Neuronal stem cell (in vitro differentiated cells): ENCODE data around the gene LRPAP1.

Experiments
- DNase-seq: peaks from one replicate; pipeline ENCODE4 v3.0.0-alpha.2; 2013; ENCODE audit warnings: low spot score
- H2AFZ ChIP-seq: one replicate; pipeline ENCODE4 v1.6.1; 2013; ENCODE audit warnings: mild to moderate bottlenecking, low read length, inconsistent platforms
- H2AK5ac ChIP-seq: 2 replicates; pipeline ENCODE4 v1.6.1; 2013; ENCODE audit warnings: low read depth, mild to moderate bottlenecking, inconsistent platforms, low read length, moderate library complexity, mixed read lengths
- H2BK120ac ChIP-seq: 2 replicates; pipeline ENCODE4 v1.6.1; 2013; ENCODE audit warnings: low read depth, mild to moderate bottlenecking, inconsistent platforms, low read length, moderate library complexity, mixed read lengths
- H2BK12ac ChIP-seq: one replicate; pipeline ENCODE4 v1.6.1; 2013; ENCODE audit warnings: low read length, inconsistent platforms
- H2BK15ac ChIP-seq: 2 replicates; pipeline ENCODE4 v1.6.1; 2013; ENCODE audit warnings: mild to moderate bottlenecking, low read length, inconsistent platforms, mixed read lengths
- H2BK5ac ChIP-seq: one replicate; pipeline ENCODE4 v1.6.1; 2013; ENCODE audit warnings: inconsistent platforms, mild to moderate bottlenecking, low read length, moderate library complexity
- H3K14ac ChIP-seq: one replicate; pipeline ENCODE4 v1.6.1; 2013; ENCODE audit warnings: low read length, inconsistent platforms
- H3K18ac ChIP-seq: 2 replicates; pipeline ENCODE4 v1.6.1; 2013; ENCODE audit warnings: low read length, inconsistent platforms
- H3K23ac ChIP-seq: 2 replicates; pipeline ENCODE4 v1.6.1; 2013; ENCODE audit warnings: low read depth, mild to moderate bottlenecking, mixed read lengths, low read length, inconsistent platforms; ENCODE audit not compliant: poor library complexity
- H3K27ac ChIP-seq: replicated peaks from 3 replicates; pipeline ENCODE4 v1.5.1; 2013; ENCODE audit warnings: low read length, inconsistent platforms
- H3K27me3 ChIP-seq, 3 experiments: 2 replicates each; pipeline ENCODE4 v1.6.1; 2013; ENCODE audit warnings: low read length in 3 of 3, mild to moderate bottlenecking in 2 of 3, inconsistent platforms in 1 of 3, low read depth in 1 of 3, mixed read lengths in 1 of 3, moderate library complexity in 1 of 3; ENCODE audit not compliant: control insufficient read depth in 3 of 3, insufficient read depth in 3 of 3
- H3K36me3 ChIP-seq, 2 donors: replicated peaks in 1 of 2; 2 replicates each; pipeline ENCODE4 v1.6.1; 2013; ENCODE audit warnings: low read length in 2 of 2; ENCODE audit not compliant: control insufficient read depth in 2 of 2, insufficient read depth in 2 of 2
- H3K4ac ChIP-seq: 2 replicates; pipeline ENCODE4 v1.6.1; 2013; ENCODE audit warnings: inconsistent platforms, mild to moderate bottlenecking, low read length, moderate library complexity
- H3K4me1 ChIP-seq, 2 donors: 1 replicate in 1 of 2; 2 replicates in 1 of 2; pipeline ENCODE4 v1.6.1; 2013; ENCODE audit warnings: low read length in 2 of 2, low read depth in 1 of 2; ENCODE audit not compliant: control insufficient read depth in 2 of 2, insufficient read depth in 1 of 2
- H3K4me2 ChIP-seq: one replicate; pipeline ENCODE4 v1.6.1; 2013; ENCODE audit warnings: mild to moderate bottlenecking, low read length, inconsistent platforms; ENCODE audit not compliant: insufficient read depth, poor library complexity, severe bottlenecking
- H3K4me3 ChIP-seq, 2 donors: 2 replicates each; pipeline ENCODE4 v1.5.1; 2013; ENCODE audit warnings: low read length in 2 of 2, mild to moderate bottlenecking in 2 of 2, inconsistent platforms in 1 of 2, moderate library complexity in 1 of 2
- H3K79me1 ChIP-seq: one replicate; pipeline ENCODE4 v1.6.1; 2013; ENCODE audit warnings: low read depth, mild to moderate bottlenecking, inconsistent platforms, low read length, moderate library complexity
- H3K9ac ChIP-seq: one replicate; pipeline ENCODE4 v1.6.1; 2013; ENCODE audit warnings: mild to moderate bottlenecking, low read depth, low read length, inconsistent platforms; ENCODE audit not compliant: poor library complexity
- H3K9me3 ChIP-seq, 2 donors: replicated peaks in 1 of 2; 2 replicates each; pipeline versions ENCODE3 to v1.6.1; 2013; ENCODE audit warnings: low read length in 2 of 2, mild to moderate bottlenecking in 2 of 2, inconsistent platforms in 1 of 2, low read depth in 1 of 2, mixed read lengths in 1 of 2, moderate library complexity in 1 of 2; ENCODE audit not compliant: control insufficient read depth in 2 of 2, insufficient read depth in 1 of 2
- H4K8ac ChIP-seq: one replicate; pipeline ENCODE4 v1.6.1; 2013; ENCODE audit warnings: low read depth, mild to moderate bottlenecking, inconsistent platforms, low read length, moderate library complexity
- H4K91ac ChIP-seq: one replicate; pipeline ENCODE4 v1.6.1; 2013; ENCODE audit warnings: low read length, low read depth, mild to moderate bottlenecking, inconsistent platforms; ENCODE audit not compliant: poor library complexity
- WGBS, 2 donors: extraction: QIAGEN DNeasy Blood & Tissue Kit; methylation state at CpG; one replicate each; pipeline ENCODE4 v1.1.7; 2013; ENCODE audit warnings: missing lambda C conversion rate in 2 of 2, mixed read lengths in 1 of 2; ENCODE audit not compliant: insufficient read length in 2 of 2, insufficient replicate concordance in 1 of 2; ENCODE audit errors: extremely low coverage in 2 of 2; 5-methylcytosine and 5-hydroxymethylcytosine counted together

Gene LRPAP1

DNA sequence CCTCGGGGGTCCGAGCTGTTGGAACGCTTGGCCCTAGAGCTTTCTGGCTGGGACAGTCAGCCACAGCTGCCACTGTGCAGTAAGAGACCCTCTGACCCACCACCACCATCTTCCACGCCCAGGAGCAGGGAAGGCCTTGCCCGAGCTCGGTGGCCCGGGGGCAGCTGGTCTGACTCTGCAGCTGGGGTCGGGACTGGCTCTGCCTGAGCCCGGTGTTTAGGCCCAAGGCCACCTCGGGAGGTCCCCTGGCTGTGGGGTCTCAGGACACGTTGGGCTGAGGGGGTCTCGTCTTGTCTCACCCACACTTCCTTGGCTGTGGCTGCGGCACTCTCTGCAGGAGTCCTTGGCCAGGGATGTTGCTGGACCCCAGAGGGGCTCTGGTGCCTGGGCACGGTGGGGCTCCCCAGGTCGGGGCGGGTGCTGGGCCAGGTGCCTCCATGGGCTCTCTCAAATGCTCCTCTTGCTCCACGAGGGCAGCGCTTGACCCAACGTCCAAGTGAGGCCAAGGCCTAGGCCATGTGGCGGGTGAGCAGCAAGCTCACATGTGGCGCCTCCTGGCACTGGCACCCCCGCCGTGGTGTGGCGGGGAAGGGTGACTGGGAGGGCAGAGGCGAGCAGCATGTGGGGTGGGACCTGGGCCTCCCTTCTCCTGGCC is 46.2 kb downstream of the LRPAP1 start:
- Histone ChIP-seq H3K4me2 (no peak overlapping the region), H3K27ac (no peak overlapping the region), H2BK120ac (peak overlapping the region; percentile 87), H3K18ac (peak overlapping the region; percentile 69), H3K14ac (peak overlapping the region; percentile 85), H2AFZ (peak overlapping the region; percentile 87), H3K4me3 (no peak overlapping the region), H3K36me3 (no peaks in the 10 kb centered on the region), H4K8ac (no peak overlapping the region), H3K4ac (no peak overlapping the region), H3K9ac (peak overlapping the region; percentile 70), H3K27me3 (peaks cover 0 to 22% (median 5%) of the 10 kb centered on the region in 3 experiments), H3K79me1 (peaks cover 2% of the 10 kb centered on the region), H2BK15ac (peak overlapping the region; percentile 98), H2AK5ac (peak overlapping the region; percentile 99), H2BK5ac (peak overlapping the region; percentile 87), H2BK12ac (peak overlapping the region; percentile 8), H3K9me3 (no peaks in the 10 kb centered on the region), H3K23ac (peak overlapping the region; percentile 85), H3K4me1 (peaks cover 38 to 47% of the 10 kb centered on the region in 2 donors), H4K91ac (peak overlapping the region; percentile 72)
- no CpG with 5 or more reads among the region's 25 CpGs for WGBS, 2 donors
- DNase-seq = no peak

DNA sequence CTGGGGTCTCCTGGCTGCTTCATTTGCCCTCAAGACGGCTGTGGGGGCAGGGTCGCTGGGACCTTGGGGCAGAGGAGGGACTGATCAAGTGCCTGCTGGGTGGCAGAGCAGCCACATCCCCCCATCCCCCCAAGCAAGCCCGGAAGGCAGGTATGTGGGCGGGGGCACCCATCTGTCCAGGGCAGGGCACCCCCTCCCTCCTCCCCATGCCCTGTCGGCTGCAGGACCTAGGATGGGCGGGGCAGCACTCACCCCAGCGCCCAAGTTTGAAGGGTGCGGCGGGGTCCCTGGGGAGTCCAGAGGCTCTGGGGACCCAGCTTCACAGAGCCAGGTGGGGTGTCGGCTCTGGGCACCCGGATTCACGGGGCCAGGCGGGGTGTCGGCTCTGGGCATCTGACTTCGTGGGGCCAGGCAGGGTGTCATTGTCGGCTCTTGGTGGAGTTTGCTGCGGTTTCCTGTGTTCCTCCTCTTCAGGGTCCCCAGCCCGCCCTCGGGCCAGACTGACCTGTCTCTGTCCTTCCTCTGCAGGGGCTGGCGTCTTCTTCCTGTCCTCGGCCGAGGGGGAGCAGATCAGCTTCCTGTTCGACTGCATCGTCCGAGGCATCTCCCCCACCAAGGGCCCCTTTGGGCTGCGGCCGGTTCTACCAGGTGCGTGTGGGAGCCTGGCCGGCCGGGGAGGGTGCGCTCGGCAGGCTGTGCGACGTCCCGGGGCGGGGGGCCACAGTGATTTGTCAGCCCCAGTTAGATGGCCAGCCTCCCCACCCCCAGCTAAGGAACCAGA is 47.0 kb downstream of the LRPAP1 start:
- Histone ChIP-seq H3K4me1 (peaks cover 42 to 51% of the 10 kb centered on the region in 2 donors), H2BK120ac (peak overlapping the region; percentile 87), H3K14ac (peak overlapping the region; percentile 71), H3K4ac (no peak overlapping the region), H3K18ac (peak overlapping the region; percentile 92), H2BK12ac (peak overlapping the region; percentile 97), H3K4me2 (no peak overlapping the region), H3K27me3 (peaks cover 0 to 22% (median 5%) of the 10 kb centered on the region in 3 experiments), H3K9me3 (no peaks in the 10 kb centered on the region), H2AK5ac (peak overlapping the region; percentile 99), H2BK5ac (peak overlapping the region; percentile 87), H3K4me3 (no peak overlapping the region), H3K9ac (peak overlapping the region; percentile 60), H4K91ac (peak overlapping the region; percentile 53), H3K79me1 (peaks cover 2% of the 10 kb centered on the region), H3K27ac (no peak overlapping the region), H2BK15ac (peak overlapping the region; percentile 98), H3K36me3 (no peaks in the 10 kb centered on the region), H2AFZ (peak overlapping the region; percentile 87), H4K8ac (peak overlapping the region; percentile 98), H3K23ac (peak overlapping the region; percentile 73)
- WGBS, 2 donors = no CpG with 5 or more reads among the region's 36 CpGs
- no peak for DNase-seq

DNA sequence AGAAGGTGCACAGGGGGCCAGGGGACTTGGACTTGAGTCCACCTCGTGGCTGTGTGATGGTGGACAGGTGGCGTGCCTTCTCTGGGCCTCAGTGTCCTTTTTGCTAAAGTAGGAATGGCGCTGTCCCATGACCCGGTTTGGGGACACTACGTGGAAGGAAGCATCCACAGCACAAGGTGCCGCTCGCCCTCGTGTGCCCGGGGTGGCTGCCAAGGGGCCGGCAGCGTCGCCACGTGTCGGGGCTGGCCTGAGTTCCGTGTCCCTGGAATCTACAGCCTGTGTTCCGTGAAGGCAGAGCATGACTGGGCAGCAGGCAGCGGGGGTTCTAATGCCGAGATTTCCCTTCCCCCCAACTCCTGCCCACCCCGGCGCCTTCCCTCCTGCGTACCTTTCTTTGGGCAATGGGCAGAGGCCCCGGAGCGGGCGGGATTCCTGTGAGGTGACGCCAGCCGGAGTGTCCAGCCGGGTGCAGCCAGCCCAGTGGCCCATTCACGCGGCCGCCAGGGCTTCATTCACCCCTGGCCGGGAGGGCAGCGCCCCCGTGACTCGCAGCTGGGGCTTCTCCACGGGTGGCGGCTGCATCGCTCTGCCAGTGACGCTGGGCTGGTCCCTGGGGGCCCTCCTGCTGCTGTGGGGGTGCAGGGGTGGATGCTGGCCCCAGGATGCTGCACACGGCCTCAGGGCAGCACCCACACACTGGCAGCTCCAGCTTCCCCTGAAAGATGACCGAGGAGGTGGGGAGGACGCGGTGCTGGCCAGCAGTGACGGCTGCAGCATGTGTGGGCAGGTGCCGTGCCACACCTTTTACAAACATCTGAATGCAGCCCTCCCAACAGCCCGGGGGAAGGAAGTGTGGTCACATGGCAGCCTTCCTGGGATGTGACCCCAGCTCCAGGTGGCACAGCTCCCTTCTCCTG is 47.9 kb downstream of the LRPAP1 start:
- Histone ChIP-seq H3K4me2 (peak overlapping the region; percentile 14), H2BK15ac (peak overlapping the region; percentile 98), H3K9ac (peak overlapping the region; percentile 70), H3K14ac (peak overlapping the region; percentile 98), H3K9me3 (no peaks in the 10 kb centered on the region), H3K23ac (peak overlapping the region; percentile 89), H3K4me1 (peaks cover 47 to 51% of the 10 kb centered on the region in 2 donors), H4K8ac (no peak overlapping the region), H3K79me1 (peaks cover 2% of the 10 kb centered on the region), H4K91ac (peak overlapping the region; percentile 53), H2AFZ (no peak overlapping the region), H3K36me3 (no peaks in the 10 kb centered on the region), H2BK120ac (peak overlapping the region; percentile 87), H3K18ac (peak overlapping the region; percentile 92), H3K27me3 (peaks cover 0 to 22% (median 5%) of the 10 kb centered on the region in 3 experiments), H3K4ac (peak overlapping the region; percentile 66), H3K27ac (no peak overlapping the region), H2BK5ac (peak overlapping the region; percentile 66), H2AK5ac (peak overlapping the region; percentile 99), H2BK12ac (peak overlapping the region; percentile 97), H3K4me3 (no peak overlapping the region)
- no CpG with 5 or more reads among the region's 45 CpGs for WGBS, 2 donors
- no peak for DNase-seq
